Endometrium (tissue), 2 donors: ENCODE measurements around the gene IQGAP3.
"Not testable (repeated sequence)": the region's sequence is repeated elsewhere in the genome, so short reads cannot be mapped to it uniquely, and the experiment has no call there.

Source experiments
- FAIRE-seq: peaks from 2 replicates; lab custom pipeline; 2012; peaks lifted over from hg19 to GRCh38; lab: Jason Lieb, UNC
- donor health status: control.
- donor health status: control.

The IQGAP3 gene

GRCh38 chr1:156594190-156594589 is 21.8 kb upstream of the IQGAP3 start:
- no peak for FAIRE-seq

DNA sequence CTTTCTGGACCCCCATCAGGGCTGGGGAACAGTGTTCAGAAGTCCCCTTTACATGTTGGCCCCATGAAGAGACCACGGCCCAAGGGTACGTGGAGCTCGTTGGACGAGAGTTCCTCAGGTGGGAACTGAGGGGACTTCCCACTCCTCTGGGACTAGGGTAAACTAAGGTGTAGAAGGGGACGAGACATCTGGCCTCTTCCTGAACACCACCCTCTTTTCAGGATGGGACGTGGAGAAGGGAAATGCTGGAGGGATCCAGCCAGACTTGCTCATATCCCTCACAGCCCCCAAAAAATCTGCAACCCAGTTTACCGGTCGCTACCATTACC is 21.3 kb upstream of the IQGAP3 start:
- FAIRE-seq = no peak

- FAIRE-seq = no peak
Measured at GRCh38 chr1:156592910-156593660, 20.7 kb upstream of the IQGAP3 start.

DNA sequence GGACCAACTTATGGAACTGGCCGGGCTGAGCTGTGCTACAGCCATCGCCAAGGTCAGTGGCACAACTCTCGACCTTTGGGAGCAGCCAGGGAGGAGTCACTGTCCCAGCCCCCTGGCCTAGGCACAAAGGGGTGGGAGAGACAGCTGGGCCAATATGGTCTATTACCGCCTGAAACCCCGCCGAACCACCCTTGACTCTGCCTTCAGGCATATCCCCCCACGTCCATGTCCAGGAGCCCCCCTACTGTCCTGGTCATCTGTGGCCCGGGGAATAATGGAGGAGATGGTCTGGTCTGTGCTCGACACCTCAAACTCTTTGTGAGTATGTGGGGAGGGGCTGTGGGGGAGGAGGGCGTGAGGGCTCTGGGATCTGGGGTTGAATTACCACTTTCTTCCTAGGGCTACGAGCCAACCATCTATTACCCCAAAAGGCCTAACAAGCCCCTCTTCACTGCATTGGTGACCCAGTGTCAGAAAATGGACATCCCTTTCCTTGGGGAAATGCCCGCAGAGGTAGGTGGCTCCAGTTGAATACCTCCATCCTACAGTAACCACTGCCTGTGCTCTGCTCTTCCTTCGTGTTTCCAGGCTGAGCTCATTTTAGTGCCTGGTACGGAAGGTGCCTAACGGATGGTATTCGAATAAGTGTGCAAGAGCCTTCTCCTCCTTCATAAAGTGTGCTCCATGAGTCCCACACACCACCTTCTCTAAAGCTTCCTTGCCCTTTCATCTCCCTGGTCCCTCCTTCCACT is 20.0 kb upstream of the IQGAP3 start:
- no peak for FAIRE-seq

- no peak for FAIRE-seq
Measured at GRCh38 chr1:156591432-156592157, 19.2 kb upstream of the IQGAP3 start, which contains the start of gene NAXE. NAXE (plus strand) TSS chr1:156591776; CDS start chr1:156591805, 29 bp downstream.

DNA sequence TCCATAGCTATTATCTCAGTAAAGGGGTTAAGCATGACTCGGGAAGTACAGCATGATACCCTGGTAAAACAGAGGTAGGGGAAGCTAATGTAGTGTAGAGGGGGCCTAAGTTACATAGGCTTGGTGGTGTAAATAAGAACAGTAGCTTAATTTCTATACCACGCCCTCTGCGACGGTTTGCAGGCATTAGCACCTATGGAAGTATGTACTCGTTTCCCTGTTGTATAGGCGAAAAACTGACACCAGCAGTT is 18.7 kb upstream of the IQGAP3 start:
- no peak for FAIRE-seq

DNA sequence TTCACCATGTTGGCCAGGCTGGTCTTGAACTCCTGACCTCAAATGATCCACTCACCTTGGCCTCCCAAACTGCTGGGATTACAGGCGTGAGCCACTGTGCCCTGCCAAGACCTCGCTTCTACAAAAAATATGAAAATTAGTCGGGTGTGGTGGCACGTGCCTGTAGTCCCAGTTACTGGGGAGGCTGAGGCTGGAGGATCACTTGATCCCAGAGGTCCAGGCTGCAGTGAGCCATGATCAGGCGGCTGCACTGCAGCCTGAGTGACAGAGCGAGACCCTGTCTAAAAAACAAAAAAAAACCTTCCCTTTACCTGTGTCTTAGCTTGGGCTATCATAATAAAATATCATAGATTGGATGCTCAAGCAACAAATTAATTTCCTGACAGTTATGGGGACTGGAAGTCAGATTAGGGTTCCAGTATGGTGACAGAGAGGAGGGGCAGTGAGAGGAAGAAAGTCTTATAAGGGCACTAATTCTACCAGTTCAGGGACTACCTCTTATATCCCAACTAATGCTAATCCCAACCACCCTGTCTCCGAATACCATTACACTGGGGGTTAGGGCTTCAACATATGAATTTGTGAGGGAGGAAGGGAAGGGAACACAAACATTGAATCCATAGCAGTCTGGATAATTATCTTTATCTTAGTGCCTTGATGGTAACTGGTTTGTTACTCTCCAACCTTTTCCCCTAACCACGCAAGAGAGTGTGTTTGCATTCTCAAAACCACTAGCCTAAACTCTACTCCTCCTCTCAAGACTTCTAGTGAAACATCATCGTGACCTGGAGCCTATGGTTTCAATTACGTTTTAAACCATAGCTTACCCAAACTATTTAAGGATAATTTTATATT is 18.2 kb upstream of the IQGAP3 start:
- no peak for FAIRE-seq

- FAIRE-seq = no peak
Measured at GRCh38 chr1:156589546-156589945, 17.2 kb upstream of the IQGAP3 start.

DNA sequence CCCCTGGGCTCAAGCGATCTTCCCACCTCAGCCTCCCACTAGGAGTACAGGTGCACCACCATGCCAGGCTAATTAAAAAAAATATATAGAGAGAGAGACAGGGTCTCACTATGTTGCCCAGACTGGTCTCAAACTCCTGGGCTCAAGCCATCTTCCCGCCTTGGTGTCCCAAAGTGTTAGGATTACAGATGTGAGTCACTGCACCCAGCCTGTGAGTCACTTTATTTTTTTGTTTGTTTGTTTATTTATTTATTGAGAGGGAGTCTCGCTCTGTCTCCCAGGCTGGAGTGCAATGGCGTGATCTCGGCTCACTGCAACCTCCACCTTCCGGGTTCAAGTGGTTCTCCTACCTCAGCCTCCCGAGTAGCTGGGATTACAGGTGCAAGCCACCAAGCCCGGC is 15.6 kb upstream of the IQGAP3 start:
- FAIRE-seq = not testable (repeated sequence)

DNA sequence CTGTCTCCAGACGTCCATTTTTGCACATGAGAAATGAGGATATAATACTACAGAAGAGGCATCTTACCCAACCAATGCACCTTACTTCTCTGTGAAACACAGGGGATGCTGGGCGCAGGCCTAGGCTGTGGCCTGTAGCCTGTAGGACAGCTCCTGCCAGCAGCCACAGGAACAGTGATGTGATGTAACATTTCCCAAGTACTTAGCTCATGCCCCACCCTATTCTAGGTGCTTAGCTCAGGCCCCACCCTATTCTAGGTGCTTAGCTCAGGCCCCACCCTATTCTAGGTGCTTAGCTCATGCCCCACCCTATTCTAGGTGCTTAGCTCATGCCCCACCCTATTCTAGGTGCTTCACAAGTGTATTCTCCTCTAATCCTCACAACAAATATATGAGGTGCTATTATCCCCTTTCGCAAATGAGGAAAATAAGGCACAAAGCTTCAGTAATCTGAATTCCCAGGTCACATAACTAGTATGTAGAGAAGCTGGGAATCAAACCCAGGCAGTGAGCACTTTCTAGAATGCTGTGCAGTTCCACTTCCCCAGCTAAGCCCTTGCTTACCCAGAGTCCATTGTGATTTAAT is 14.6 kb upstream of the IQGAP3 start:
- FAIRE-seq = no peak

GRCh38 chr1:156586323-156586722 is 14.0 kb upstream of the IQGAP3 start:
- FAIRE-seq = no peak

- no peak for FAIRE-seq
Measured at GRCh38 chr1:156584813-156585212, 12.4 kb upstream of the IQGAP3 start.

DNA sequence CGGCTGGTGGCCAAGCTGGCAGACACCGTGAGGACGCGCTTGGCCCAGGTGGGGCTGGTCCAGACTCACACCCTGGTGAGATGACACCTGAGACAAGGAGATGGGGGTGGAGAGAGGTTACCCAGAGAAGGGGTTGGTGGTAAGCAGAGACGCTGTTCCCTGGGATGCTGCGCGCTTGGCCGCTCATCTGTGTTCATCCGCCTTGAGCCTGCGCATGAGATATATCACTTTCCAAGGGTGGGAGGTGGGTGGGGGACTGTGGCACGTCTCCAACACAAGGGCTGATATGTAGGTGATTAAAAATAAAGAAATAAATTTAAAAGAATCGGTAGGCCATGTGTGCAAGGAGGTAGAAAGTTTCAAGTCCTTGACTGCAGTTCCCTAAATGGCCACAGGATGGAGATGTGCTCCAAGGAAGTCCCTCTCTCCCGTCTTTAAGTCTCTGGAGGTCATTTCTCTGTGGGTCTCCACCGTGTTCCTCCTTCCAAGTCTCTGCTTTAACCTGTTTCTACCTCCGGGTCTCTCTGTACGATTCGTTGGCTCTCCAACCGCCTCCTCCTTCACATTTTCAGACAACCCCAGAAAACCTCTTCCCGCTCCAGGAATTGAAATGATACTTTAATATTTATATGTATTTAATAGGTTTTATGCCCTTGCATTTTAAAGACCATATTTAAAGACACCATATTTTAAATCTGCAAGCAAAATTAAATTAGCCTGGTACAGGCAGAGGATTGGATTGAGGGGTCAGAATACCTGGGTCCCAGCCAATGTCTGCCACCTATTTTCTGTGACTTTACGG is 11.7 kb upstream of the IQGAP3 start:
- no peak for FAIRE-seq

GRCh38 chr1:156582388-156583017 is 10.1 kb upstream of the IQGAP3 start:
- no peak for FAIRE-seq

- no peak for FAIRE-seq
Measured at GRCh38 chr1:156581661-156582387, 9.5 kb upstream of the IQGAP3 start.

DNA sequence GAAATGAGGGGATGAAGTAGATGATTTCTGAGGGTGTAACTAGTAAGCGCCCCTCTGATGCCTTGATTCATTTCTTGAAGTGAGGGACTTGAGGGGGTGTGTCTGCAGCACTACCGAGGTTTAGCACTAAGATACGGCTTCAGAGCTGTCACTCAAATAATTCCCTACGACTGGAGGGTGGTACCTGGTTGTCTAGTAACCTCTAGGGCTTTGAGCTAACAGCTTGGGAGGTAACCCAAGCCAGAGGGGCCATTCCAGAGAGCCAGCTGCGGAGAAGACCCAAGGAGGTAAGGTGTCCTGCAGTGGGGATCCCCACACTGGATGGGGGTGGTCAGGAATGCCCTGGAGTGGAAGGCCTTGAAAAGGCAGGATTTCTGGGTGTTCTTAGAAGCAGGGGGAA is 7.1 kb upstream of the IQGAP3 start, which contains the start of gene TTC24:
TTC24 (plus strand) TSS at position 252 of the 400 bp plus-strand sequence. CDS start 1,642 bp downstream, outside the sequence.
- no peak for FAIRE-seq

- FAIRE-seq = no peak
Measured at GRCh38 chr1:156578055-156578454, 5.7 kb upstream of the IQGAP3 start.

GRCh38 chr1:156577550-156577949 is 5.2 kb upstream of the IQGAP3 start:
- no peak for FAIRE-seq

DNA sequence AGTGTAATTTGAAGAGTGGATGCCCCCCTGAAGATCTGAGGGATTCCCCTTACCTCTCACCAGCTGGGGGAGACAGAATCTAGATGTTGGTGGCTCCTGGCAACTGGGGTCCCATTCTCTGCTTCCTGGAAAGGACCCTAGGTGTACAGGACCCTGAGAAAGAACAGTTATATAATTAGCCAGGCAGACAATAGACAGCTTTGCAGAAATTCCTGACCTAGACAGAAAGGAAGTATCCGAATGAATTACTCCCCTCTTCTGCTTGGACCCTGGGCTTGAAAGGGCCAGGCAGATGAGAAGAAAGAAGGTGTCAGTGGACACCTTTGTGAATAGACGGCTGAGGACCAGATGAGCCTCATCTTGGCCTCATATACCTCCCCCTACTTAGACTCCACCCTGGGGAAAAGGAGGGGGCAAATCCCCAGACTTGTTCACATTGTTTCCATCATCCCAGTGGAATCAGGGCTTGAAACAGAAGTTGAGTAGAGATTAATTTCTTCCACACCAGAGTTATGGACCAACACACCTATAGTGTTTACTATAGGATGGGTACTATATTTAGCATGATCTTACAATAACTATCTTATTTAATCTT is 1.8 kb upstream of the IQGAP3 start:
- no peak for FAIRE-seq

GRCh38 chr1:156572663-156573018 is 276 bp upstream of the IQGAP3 start:
- no peak for FAIRE-seq
